ENCODE data around the gene BRAF.
"Not testable (repeated sequence)": the region's sequence is repeated elsewhere in the genome, so short reads cannot be mapped to it uniquely, and the experiment has no call there.

Gene BRAF

DNA sequence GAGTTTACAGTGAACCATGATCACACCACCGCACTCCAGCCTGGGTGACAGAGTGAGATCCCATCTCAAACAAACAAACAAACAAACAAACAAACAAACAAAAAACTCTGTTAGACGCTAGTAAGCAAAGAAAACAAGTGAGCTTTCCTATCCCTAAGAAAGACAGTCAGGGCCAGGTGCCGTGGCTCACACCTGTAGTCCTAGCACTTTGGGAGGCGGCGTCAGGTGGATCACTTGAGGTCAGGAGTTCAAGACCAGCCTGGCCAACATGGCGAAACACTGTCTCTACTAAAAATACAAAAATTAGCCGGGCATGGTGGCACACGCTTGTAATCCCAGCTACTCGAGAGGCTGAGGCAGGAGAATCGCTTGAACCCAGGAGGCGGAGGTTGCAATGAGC, 247.8 kb downstream of the BRAF start:
- DNase-seq, result not testable (repeated sequence)

DNA sequence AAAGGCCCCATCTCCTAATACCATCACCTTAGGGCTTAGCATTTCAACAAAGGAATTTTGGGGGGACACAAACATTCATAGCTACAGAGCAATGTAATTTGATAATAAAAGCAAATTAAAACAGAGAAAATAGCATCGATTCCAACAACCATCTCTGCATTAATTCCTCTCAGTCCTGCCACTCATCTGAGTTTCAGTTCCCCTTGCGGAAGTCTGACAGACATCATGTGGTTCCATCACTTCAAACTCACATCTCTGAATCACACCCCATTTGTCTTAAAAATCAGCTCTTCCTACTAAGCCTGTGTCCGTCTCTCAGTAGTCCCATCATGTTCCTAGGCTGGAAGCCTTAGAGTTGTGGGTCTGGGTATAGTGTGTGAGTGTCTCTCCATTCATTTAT, 248.4 kb downstream of the BRAF start:
- no peak for DNase-seq

DNA sequence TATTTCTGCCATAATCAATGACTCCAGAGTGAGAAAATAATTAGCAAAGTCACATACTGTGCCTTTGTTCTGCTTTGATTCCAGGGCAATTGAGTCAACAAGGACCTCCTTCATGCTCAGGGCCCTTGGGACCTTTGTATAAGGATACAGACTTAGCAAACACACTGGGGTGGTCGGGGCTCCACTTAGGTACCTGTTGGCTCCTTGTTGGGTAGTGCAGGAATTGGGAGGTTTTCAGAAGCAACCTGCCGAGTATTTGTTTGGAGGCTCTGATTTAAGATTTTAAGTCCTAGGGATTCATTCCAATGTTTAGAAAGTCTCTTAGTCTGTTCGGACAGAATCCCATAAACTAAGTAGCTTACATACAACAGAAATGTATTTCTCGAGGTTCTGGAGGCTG, 249.0 kb downstream of the BRAF start:
- DNase-seq, result no peak

DNA sequence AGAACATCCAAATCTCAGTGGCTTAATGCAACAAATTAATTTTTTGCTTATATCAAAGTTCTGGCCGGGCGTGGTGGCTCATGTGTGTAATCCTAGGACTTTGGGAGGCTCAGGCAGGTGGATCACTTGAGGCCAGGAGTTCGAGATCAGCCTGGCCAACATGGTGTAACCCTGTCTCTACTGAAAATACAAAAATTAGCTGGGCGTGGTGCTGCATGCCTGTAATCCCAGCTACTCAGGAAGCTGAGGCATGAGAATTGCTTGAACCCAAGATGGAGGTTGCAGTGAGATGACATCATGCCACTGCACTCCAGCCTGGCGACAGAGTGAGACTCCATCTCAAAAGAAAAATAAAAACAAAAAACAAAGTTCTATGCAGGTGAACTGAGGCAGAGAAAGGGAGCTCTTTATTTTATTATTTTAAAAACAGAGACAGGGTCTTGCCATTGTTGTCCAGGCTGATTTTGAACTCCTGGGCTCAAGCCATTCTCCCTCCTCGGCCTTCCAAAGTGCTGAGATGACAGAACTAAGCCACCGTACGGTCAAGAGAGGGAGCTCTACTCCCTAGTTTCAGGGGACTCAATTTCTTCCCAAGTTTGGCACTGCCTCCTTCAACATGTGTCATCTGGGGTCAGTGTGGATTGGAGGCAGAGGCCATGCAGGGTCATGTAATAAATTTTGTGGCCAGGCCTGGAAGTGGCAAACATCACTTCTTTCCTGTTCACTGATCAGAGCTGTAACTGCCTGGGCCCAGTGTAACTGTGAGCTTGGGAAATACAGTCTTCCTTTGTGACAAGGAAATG, 249.6 kb downstream of the BRAF start:
- no peak for DNase-seq

DNA sequence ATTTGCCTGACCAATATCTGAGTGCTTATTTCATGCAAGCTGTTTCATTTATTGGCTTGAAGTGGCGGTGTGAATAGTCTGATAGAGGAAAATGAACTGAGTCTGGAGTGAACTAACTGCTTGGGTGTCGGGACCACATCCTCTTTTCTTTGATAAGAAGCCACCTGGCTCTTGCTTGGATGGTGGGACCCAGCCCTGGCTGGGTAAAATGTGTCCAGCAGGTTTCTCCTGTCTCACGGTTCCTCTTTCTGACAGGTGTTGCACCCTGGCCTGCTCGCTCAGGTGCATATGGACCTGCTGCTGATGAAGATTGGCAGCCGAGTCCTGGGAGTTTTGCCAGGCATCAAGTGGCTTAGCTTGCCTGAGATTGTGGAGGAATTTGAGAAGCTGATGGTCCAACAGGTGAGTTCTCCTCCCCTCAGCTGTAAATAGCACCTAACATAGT, 250.4 kb downstream of the BRAF start:
- no peak for DNase-seq

DNA sequence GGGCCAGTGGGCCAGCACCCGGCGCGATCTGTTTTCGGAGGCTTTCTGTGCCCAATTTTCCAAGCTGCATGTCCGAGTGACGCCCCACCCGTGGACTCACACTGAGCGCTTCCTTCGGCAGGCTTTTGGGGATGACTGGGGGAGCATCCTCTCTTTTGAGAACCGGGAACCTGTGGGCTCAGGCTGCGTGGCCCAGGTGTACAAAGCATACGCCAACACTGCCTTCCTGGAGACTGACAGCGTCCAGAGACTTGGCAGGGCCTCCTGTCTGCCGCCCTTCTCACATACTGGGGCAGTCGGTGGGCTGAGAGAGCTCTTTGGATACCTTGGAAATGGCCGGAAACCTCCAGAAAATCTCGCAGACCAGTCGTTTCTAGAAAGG, 251.0 kb downstream of the BRAF start:
- DNase-seq, result no peak

DNA sequence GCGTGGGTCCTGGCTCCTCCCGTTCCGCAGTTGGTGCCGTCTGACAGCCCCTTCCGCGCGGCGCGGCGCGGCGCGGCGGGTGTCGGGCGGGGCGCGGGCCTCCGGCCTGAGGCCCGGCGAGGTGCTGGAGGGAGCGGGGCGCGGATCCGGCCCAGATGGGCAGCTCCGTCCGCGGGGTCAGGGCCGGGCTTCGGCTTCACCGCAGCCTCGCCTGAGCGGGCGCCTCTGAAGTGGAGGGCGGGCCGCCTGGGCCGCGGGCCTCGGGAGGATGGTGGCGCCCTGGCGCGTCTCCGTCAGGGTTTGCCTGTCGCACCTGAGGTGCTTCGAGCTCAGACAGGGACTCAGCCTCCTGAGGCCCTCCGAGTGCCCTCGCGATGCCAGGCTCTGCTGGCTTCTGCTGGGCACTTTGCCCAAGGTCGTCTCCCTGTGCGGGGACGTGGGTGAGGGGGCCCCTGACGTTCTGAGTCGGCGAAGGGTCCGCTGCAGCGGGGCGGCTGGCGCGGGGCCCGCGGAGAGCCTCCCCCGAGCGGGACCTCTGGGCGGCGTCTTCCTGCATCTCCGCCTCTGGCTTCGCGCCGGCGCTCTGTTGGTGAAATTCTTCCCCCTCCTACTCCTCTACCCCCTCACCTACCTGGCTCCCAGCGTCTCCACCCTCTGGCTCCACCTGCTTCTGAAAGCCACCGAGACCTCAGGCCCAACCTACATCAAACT, 251.5 kb downstream of the BRAF start:
- peak; percentile 75 to 80 for DNase-seq

GRCh38 chr7:140672382-140673062, 252.2 kb downstream of the BRAF start, which contains the start of gene ADCK2:
ADCK2 (plus strand) TSS chr7:140672945; CDS start chr7:140673331, 386 bp downstream.
- peak; percentile 69 to 78 for DNase-seq

- no peak for DNase-seq
Measured at GRCh38 chr7:140671966-140672365, 252.8 kb downstream of the BRAF start.

- no peak for DNase-seq
Measured at GRCh38 chr7:140670343-140670935, 254.3 kb downstream of the BRAF start.

GRCh38 chr7:140669862-140670261, 254.9 kb downstream of the BRAF start:
- DNase-seq, result not testable (repeated sequence)

DNA sequence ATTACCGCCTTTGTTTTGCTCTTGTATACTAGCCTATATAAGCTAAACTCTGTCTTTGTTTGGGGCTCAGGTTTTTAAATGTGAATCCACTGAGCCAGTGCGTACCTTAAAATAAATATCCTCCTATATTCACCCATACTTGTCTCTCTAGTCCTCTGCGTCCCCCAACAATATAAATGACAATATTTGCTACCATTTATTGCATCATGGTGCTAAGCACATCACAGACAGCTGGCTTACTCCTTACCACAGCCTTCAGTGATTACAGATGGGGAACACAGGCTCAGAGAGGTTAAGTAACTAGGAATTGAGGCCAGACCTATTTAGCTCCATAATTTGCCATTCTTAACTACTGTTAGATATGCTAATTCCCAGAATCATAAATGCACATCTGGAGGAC, 255.4 kb downstream of the BRAF start:
- DNase-seq, result no peak
